SH-SY5Y (cell line): ENCODE results near the gene ACSL3.

Source experiments
- GATA2 ChIP-seq: IDR thresholded peaks from 2 replicates; pipeline ENCODE4 v1.6.1; 2011; ENCODE audit warnings: mild to moderate bottlenecking, low read depth, low read length
- GATA3 ChIP-seq: IDR thresholded peaks from 2 replicates; pipeline ENCODE4 v1.6.1; 2011; ENCODE audit warnings: low read depth, mild to moderate bottlenecking, low read length, moderate library complexity

ACSL3 gene

DNA sequence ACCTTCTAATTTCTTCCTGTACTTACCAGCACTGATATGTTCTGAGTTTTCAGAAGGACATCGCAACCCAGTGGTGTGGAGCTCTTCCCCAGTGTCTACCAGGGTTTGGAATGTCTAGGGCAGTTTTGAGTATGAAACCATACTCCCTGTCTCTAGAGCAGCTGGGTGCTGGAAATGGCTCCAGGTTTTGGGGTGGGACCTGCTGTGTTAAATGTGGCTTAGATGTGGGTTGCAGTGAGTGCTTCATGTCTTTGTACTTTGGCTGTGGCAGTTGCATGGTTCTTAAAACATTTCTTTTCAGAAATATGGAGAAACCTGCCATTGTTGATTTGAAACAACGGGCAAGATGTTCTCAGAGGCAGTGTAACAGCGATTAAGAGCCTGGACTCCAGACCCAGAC lies 48.5 kb downstream of the ACSL3 start:
- TF ChIP-seq GATA2: no peak
- no peak for TF ChIP-seq GATA3

DNA sequence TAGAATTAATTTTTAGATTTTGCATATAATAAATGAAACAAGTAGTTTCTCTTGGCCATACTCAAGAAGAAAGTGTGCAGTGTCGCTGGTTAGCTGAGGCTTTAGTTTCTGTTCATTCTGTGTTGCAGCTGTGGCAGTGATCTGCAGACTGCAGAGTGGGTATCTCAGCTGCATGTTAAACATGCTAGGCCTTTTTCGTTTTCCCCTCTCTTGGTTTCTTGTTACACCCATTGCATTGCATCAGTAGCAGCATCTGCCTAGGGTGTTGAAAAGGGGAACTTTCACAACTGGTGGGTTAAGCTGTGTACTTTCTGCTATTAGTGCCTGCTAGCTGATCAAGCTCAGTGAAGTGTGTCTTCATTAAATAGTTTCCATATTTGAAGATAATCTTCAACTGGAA lies 51.3 kb downstream of the ACSL3 start:
- no peak for TF ChIP-seq GATA3

DNA sequence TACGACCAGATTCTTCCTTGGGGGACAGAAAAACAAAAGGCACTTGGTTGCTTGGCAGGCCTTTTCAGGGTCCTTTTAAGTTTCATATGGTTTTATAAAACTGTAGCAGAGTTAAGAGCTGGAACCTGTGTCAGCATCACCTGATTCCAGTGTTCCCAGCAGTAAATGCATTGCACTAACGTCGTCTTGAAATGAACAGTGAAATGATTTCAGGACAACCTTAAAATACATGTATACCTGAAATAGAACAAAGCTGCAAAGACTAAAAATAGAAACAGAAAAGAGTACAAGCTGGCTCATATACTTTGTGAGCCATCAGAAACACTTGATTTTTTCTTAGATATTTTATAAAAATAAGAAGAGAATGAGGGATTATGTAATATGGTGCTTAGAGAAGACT lies 51.9 kb downstream of the ACSL3 start:
- TF ChIP-seq GATA2 (no peak), GATA3 (no peak)

DNA sequence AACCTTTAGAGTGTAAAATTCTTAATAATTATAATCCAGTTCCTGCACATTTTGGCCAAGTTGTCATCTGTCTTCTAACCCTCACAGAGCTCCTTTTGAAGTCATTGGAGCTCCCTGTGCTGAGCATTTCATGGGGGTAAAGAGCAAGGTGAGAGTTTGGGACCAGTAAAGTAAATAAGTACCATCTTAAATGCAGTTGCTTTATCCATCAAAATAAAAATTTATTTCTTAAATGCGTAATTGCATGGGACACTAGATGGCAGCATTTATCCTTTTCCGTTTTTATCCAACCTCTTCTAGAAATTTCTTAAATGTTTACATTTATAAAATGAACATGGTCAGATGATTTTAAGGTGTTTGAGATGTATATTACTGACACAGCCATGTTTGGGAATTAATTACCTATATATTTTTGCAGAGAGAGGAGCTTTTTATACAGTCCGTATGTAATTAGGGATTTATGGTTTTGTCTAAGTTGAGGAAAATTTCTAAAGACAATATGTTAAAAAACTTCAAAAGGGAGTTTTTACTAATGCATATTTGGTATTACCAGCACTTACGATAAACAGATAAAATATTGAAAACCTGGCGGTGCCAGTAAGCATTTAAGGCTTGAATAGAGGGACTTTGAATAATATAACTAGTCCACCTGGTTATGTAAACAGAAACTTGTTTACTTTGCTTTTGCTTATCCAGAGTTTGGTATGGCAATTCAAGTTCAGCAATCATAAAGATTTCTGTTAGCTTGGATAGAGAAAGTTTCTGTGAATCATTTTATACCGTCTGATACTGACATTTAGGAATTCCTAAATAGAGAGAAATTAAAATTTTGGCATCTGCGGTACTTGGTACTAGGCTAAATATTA lies 54.5 kb downstream of the ACSL3 start:
- TF ChIP-seq GATA2 (no peak), GATA3 (no peak)

DNA sequence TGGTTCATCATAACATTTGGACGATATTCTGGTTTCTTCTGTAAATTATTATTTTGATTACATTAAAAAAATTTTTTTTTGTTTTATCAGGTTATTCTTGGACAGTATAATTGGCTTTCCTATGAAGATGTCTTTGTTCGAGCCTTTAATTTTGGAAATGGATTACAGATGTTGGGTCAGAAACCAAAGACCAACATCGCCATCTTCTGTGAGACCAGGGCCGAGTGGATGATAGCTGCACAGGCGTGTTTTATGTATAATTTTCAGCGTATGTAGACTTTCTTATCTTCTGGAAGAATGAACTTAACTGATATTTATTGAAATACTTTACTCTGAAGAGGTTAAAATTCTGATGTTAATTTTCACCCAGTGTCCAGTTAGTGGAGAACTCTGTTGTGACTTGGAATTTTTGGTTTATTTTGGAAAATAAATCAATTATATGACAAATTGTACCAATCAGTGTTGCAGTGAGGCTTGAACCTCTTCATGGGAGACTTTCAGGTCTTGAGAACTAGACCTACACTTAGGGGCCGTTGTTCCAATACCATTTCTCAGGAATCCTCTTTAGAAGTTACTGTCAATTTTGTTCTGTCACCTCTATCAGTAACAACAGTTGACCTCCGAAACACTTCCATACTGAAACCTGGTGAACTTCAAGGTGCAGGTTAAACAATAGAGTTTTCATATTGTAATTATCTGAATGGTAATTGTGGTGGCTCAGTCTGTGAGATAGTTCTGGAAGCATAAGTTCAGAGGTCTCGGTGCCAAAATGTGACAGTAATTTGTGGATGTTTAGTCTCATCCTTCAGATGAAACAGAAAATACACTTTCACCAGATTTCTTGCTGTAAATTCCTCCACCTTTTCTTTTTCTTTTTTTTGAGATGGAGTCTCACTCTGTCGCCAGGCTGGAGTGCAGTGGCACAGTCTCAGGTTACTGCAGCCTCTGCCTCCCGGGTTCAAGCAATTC lies 55.7 kb downstream of the ACSL3 start:
- TF ChIP-seq GATA2 (no peak), GATA3 (no peak)

DNA sequence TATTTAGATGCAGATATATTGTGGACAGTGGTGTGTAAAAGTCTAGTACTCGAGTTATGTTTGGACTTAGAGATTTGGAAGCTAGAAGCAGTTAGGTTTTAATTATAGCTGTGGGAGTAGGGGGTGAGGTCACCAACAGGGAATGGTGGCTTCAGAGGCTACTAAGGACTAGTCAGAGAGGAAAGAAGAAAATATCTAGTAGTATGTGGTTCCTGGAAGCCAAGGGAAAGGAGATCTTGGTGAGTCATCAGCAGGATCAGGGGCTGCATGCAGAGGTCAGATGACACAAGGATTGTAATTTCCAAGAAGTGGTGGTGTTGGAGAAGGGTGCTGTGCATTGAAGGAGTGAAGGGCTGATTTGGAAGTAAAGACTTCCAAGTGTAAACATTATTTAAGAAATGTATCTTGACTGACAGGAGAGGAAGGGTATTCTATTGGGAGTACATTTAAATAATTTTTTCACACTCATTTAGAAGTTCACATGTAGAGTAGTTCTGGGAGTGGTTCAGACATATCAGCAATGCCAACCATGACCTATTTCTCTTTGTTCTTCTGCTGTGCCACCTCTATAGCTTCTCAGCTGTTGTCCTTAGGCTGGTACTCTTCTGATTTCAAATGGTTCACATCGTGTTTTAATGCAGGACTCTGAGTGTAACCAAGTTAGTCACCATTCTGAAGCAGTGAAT lies 59.1 kb downstream of the ACSL3 start:
- TF ChIP-seq GATA3 (no peak), GATA2 (no peak)

DNA sequence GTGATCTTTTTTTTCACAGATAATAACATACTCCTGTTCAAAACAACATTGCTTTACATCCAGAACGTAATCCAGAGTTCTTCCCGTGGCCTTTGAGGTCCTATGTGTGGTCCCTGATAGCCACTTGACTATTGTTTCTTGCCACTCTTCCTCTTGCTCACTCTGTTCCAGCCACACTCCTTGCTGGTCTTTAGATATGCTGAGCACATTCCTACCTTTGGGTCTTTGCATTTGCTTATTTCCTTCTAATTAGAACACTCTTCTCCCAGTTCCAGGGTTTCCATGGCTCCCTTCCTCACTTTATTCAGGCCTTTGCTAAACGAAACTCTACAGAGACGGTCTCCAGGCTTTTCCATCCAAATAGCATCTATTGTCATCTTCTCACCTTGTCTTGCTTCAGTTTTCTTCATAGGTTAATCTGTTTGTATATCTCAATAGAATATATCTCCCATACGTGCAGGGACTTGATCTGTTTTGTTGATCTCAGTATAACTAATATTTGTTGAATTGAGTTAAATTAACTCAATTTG lies 59.9 kb downstream of the ACSL3 start:
- no peak for TF ChIP-seq GATA2
- no peak for TF ChIP-seq GATA3

DNA sequence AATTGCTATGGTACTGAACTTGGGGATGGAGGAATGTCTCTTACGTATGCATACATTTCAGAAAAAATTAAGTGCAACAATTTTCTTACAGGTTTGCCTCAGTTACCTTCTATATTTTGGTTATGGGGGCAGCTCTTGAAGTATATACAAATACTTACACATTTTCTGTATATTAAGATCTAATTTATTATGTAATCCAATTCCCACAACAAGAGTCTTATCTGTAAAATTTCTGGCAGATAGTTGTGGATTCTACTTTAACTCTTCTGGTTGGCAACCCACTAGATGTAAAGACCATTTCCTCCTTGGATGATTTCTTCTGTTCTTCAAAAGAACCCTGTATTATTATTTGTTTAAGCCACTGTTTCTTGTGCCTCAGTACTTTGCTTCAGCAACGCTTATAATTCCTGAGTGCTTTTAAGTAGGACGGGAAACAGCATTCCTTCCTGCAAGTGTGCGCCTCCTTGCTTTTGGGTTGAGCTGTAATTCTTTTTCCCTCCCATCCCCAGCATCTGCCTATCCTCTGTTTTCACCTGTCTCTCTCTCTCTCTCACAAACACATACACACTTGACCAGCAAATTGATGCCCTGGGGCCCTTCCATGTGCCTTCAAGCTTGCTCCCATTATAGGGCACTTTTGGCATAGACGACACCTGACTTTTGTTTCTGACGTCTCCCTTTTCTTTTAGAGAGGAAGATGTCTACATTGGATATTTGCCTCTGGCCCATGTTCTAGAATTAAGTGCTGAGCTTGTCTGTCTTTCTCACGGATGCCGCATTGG lies 61.4 kb downstream of the ACSL3 start:
- TF ChIP-seq GATA3: no peak

DNA sequence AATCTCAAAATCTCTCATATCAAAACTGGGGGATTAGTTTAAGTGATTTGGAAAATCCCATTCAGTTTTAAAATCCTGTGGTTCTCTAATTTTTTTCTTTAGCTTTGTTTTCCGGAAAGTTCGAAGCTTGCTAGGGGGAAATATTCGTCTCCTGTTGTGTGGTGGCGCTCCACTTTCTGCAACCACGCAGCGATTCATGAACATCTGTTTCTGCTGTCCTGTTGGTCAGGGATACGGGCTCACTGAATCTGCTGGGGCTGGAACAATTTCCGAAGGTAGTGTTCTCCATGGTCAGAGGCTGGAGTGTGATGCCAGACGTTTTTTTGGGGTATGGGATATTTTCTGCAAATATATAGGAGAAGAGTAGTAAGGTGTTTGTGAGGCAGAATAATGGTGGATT lies 66.1 kb downstream of the ACSL3 start:
- TF ChIP-seq GATA2 (no peak), GATA3 (no peak)

DNA sequence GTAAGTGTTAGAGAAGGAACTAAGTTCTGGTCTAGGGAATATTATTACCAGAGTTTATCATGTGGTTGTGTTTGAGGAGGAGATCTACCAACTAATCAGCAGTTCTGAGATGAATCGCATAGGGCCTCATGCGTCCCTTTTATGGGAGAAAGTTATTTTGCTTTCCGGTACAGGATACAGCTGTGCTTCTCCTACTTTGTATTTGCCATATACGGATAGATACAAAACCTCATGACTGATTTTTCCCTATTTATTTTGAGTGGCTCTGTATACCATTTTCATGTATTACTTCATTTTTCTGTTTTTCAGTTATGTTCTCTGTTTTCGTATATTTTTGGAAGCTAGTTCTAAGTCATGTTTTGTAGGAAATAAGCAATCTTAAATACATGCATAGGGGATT lies 66.8 kb downstream of the ACSL3 start:
- TF ChIP-seq GATA3 (no peak), GATA2 (no peak)

DNA sequence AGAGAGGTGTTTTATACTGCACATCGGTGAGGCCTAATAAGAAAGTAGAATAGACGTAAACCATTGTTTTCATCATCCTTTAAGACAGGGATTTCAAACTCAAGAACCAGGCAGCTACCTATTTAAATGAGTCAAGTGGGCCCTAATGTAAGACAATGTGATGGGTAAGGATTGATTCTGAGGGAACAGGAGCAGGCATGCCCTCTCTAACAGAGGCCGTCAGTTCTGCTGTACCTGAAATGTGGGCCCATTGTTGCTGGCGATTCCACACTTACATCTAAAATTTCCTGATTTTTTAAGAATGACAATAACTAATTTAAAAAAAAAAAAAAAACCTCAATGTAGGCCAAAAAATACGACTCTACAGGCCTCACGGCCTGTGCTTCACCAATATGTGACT lies 67.5 kb downstream of the ACSL3 start:
- TF ChIP-seq GATA3: no peak

DNA sequence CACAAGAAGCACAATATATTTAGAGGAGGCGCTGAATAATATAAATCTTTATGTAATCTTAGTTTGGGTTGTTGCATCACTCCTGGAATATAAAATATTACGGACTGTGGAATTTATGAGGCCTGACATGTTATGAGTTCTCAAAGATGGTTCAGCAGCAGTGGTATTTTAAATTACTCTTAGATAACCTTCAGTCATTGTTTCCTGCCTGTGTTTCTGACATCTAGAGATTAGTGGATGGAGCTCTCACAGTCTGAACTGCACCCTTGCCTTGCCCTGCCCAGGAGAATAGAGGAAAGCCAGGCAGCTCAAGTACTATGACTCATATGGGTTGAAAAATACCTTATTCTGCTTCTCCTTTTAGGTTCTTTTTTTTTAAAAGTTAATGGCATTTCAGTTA lies 70.0 kb downstream of the ACSL3 start:
- TF ChIP-seq GATA2: no peak
- TF ChIP-seq GATA3: no peak

DNA sequence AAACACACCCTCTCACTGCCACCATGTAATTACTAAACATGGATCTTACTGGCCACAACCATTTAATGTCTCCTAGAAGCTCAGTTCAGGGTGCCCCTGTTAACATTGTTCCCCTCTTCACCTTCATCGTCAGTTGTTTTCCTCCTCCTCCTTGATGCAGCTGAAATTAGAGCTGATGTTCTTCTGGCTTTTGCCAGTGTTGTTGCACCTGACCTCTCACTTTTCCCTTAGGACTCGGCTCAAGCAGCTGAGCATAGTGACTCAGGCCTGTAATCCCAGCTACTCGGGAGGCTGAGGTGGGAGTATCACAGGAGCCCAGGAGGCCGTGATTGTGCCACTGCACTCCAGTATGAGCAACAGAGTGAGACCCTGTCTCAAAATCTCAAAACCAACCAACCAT lies 70.8 kb downstream of the ACSL3 start:
- TF ChIP-seq GATA3 (no peak), GATA2 (no peak)

DNA sequence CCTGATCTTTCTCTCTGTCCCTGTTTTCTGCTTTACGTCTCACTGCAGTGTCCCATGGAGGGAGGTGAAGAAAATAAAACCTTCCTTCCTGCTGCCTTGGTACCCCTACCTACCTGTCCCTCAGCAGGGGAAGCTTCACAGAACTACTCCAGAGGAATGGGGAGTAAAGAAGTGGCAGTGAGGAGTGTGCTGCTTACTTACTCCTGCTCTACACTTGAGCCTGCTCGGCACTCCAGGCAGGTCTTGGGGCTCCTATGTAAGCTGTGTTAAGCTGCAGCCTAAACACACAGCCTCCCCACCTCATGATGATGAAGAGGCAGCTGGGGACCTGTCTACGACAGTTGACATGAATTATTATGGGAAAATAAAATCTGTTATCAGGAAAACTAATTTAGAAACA lies 72.6 kb downstream of the ACSL3 start:
- TF ChIP-seq GATA3: no peak
- TF ChIP-seq GATA2: no peak
